CD4-positive, alpha-beta T cell treated with Interleukin-1 beta for 1 hour (primary cell): ENCODE results near the gene CSTPP1.
A peak's percentile ranks its signal among the peaks of the same experiment; 100 is the strongest.
"Not testable (repeated sequence)": the region's sequence is repeated elsewhere in the genome, so short reads cannot be mapped to it uniquely, and the experiment has no call there.

Experiments
- DNase-seq, 2 donors: peaks; one replicate each; pipeline ENCODE4 v3.0.0-alpha.2; 2020 to 2022

Gene CSTPP1

GRCh38 chr11:46913484-46913883 lies 23.1 kb upstream of the CSTPP1 start:
- DNase-seq: no peak

GRCh38 chr11:46914363-46914762 lies 22.2 kb upstream of the CSTPP1 start:
- DNase-seq: no peak

- no peak for DNase-seq
Observed at GRCh38 chr11:46914910-46915309, 21.7 kb upstream of the CSTPP1 start.

GRCh38 chr11:46916286-46917108 lies 20.1 kb upstream of the CSTPP1 start:
- peak; percentile 5 to 10 for DNase-seq

GRCh38 chr11:46917109-46917761 lies 19.3 kb upstream of the CSTPP1 start:
- DNase-seq: no peak

GRCh38 chr11:46917762-46918082 lies 18.8 kb upstream of the CSTPP1 start:
- DNase-seq: no peak

GRCh38 chr11:46918083-46918787 lies 18.3 kb upstream of the CSTPP1 start, which contains the start of gene LRP4:
Gene LRP4 (minus strand): TSS chr11:46918550. CDS start chr11:46918379, 171 bp downstream.
- peak; percentile 24 to 35 for DNase-seq

GRCh38 chr11:46918788-46919513 lies 17.6 kb upstream of the CSTPP1 start:
- DNase-seq: no peak

- no peak for DNase-seq
Observed at GRCh38 chr11:46920755-46921154, 15.8 kb upstream of the CSTPP1 start.

GRCh38 chr11:46927928-46928327 lies 8.6 kb upstream of the CSTPP1 start:
- not testable (repeated sequence) for DNase-seq

GRCh38 chr11:46928701-46929100 lies 7.9 kb upstream of the CSTPP1 start:
- DNase-seq: not testable (repeated sequence)

- no peak for DNase-seq
Observed at GRCh38 chr11:46930089-46930488, 6.5 kb upstream of the CSTPP1 start.

GRCh38 chr11:46942172-46942571 lies 5.6 kb downstream of the CSTPP1 start:
- no peak for DNase-seq

- DNase-seq: no peak
Observed at GRCh38 chr11:46944356-46945075, 8.0 kb downstream of the CSTPP1 start.

GRCh38 chr11:46947399-46948077 lies 11.0 kb downstream of the CSTPP1 start:
- DNase-seq: no peak

- no peak for DNase-seq
Observed at GRCh38 chr11:46948378-46949131, 12.0 kb downstream of the CSTPP1 start.

GRCh38 chr11:46949297-46949696 lies 12.7 kb downstream of the CSTPP1 start:
- no peak for DNase-seq

- no peak for DNase-seq
Observed at GRCh38 chr11:46951864-46952263, 15.3 kb downstream of the CSTPP1 start.

- no peak for DNase-seq
Observed at GRCh38 chr11:46952553-46952952, 16.0 kb downstream of the CSTPP1 start.

- DNase-seq: no peak
Observed at GRCh38 chr11:46953093-46953492, 16.5 kb downstream of the CSTPP1 start.

GRCh38 chr11:46958777-46959176 lies 22.2 kb downstream of the CSTPP1 start:
- no peak for DNase-seq
